Measurements from ENCODE around the gene HAGH.

HAGH gene

GRCh38 chr16:1772362-1772907 lies 54.2 kb downstream of the HAGH start, which contains the start of gene EME2:
Gene EME2, plus strand, starts transcription at chr16:1772810. Its CDS starts 418 bp downstream, at chr16:1773228.
- DNase-seq, result peak; percentile 63

GRCh38 chr16:1771864-1772361 lies 54.7 kb downstream of the HAGH start:
- no peak for DNase-seq

DNA sequence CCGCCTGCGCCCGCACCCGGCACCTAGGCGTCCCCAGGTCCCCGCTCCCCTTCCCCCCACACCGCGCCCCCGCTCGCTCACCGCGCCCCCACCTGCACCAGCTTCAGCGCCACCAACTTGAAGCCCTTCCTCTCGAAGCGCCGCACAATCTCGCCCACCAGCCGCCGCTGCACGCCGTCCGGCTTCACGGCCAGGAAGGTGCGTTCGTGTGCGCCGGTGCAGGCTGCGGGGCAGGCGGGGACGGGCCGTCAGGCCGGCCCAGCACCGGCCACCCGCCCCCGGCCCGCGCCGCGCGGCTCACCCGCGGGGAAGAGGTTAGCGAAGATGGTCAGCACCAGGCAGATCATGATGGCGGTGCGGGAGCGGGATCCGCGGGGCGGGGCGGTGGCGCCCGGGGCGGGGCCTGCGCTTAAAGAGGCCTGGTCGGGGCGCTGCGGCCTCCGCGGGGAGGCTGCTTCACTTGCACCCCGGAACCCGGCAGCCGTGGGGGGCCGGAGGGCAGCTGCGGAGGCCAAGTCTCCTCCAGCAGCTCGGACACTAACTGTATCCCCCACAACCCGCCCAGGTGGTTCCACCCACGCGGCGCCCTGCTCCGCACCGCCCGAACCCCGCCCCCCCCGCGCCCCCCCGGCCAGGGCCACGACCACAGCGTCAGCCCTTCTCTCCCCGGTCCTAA lies 55.3 kb downstream of the HAGH start, which contains the start of gene NME3:
NME3 (minus strand) TSS at position 356 of the 676 bp plus-strand sequence; CDS start at position 347, 9 bp downstream.
- DNase-seq, result peak; percentile 84

DNA sequence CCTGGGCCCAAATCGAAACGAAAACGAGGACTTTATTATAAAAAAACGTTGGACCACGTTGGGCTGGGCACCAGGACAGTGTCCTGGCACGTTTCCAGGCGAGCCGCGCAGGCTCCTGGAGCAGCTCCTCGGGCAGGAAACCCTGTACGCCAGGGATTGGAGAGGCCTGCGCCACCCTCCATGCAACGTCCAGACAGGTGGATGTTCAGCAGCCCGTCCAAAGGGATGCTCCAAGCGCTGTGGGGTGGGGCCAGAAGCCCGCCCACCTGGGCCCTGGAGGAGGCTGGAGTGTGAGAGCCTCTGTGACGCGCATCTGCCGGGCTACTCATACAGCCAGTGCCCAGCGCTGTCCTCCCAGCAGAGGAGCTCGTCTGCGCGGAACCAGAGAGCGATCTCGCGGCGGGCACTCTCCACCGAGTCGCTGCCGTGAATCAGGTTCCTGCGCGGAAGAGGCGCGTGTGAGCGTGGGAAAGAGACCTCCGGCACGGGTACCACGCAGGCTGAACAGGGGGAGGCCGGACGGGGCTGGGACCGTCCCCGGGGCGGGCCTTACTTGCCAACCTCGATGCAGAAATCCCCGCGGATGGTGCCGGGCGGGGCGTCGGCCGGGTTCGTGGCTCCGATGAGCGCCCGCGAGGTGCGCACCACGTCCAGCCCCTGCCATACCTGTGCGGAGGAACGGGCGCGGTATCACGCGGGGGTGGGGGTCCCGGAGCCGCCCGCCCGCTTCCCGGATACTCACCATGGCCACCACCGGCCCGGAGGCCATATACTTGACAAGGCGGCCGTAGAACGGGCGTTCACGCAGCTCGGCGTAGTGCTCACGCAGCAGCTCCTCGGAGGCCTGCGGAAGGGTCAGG lies 56.1 kb downstream of the HAGH start:
- peak; percentile 63 for DNase-seq

DNA sequence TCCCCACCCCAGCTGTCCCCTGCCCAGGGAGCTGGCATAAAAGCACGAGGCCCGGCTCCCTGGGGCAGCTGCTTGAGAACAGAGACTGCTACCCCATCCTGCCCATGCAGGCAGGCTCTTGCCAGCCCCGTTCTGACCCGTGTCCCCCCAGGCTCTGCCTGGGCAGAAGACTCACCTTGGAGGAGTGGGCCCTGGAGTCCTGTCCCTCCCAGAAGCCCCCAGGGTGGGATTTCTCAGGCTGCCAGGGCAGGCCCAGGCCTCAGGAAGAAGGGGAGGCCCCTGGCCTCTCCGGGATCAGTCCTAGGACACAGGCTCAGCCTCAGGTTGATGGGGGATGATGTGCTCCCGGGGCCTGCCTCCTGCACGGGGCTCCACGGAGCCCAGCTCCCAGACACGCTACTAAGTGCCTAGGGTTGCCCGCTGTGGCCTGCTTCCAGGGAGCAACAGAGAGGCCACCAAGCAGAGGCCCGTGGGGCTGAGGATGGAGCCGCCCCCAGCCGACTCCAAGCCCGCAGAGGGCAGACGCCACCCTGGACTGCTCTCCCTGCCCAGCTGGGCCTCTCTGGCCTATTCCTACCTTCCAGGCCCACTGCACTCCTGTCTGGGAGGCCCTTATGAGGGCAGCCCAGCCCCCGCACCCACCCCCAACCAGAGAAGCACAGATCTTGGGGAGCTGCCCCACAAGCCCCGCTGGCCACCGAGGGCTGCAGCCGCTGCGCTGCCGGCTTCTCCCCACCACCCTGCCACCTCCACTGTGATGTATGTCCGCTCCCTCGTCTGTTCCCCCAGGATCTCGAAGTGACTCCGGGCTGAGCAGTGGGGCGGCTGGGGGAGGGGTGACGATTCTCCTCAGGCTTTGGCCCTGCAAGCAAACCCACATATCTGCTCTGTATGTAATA lies 57.0 kb downstream of the HAGH start:
- DNase-seq, result no peak

DNA sequence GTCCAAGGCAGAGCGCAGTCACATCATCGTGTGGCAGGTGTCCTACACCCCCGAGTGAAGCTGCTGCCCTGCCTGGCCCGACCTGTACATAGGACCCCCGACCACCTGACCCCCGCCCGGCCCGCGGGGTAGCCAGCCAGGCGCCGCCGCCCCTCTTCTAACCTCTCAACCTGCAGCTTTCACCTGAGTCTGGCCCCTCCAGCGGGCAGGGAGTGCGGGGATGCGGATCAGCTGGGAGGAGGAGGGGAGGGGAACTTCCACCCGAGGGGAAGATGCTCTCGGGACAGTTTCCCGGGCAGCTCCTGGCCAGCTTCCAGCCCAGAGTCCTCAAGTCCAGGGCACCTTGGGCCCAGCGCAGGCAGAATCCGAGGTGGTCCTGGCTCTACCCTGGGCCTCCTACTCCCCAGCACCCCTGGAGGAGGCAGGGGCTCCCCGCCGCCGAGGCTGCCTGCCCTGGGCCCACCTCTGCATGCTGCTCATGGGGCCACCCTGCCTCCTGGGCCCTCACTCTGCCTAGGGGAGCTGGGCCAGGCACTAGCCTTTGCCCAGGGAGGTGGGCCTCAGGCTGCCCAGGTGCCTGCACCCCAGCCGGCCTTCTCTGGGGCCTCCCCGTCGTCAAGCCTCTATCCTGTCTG lies 57.7 kb downstream of the HAGH start:
- no peak for DNase-seq

DNA sequence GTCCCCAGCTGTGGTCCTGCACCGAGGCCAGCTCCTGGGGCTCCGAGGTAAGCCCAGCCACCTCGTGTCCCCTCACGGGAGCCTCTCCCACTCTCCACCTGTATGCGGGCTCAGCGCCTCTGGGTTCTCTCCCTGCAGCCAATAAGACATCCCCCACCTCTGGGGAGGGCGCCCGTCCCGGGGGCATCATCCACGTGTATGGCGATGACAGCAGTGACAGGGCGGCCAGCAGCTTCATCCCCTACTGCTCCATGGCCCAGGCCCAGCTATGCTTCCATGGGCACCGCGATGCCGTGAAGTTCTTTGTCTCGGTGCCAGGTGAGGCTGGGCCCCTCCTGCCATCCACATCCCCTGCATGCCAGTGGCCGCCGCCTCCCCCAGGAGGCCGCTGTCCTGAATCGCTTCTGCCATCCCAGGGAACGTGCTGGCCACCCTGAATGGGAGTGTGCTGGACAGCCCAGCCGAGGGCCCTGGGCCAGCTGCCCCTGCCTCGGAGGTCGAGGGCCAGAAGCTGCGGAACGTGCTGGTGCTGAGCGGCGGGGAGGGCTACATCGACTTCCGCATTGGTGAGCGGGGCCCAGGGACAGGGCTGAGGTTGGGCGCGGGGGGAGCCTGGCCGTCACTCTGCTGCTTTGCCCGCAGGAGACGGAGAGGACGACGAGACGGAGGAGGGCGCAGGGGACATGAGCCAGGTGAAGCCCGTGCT lies 58.4 kb downstream of the HAGH start:
- DNase-seq, result no peak

DNA sequence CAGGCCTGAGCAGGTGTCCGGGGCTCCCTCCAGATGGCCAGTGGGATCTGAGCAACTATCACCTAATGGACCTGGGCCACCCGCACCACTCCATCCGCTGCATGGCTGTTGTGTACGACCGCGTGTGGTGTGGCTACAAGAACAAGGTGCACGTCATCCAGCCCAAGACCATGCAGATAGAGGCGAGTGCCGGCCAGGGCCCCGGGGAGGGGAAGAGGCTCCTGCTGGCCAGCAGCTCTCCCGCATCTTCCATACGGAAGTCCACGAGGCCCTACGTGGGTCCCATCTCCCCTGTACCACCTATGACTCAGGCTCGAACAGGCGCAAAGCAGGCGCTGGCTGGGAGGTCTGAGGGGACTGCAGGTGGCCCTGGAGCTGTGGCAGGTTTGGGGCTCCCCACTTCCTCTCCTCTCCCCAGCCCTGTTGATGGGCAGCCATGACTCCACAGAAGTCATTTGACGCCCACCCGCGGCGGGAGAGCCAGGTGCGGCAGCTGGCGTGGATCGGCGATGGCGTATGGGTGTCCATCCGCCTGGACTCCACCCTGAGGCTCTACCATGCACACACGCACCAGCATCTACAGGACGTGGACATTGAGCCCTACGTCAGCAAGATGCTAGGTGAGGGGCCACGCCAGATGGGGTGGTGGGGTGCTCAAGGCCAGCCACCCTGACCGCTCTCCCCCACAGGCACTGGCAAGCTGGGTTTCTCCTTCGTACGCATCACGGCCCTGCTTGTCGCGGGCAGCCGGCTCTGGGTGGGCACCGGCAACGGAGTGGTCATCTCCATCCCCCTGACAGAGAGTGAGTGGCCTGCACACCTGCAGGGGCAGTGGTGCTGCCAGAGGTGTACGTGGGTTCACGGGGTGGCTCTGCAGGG lies 59.3 kb downstream of the HAGH start:
- DNase-seq, result no peak

GRCh38 chr16:1766701-1767100 lies 59.9 kb downstream of the HAGH start:
- DNase-seq, result no peak

DNA sequence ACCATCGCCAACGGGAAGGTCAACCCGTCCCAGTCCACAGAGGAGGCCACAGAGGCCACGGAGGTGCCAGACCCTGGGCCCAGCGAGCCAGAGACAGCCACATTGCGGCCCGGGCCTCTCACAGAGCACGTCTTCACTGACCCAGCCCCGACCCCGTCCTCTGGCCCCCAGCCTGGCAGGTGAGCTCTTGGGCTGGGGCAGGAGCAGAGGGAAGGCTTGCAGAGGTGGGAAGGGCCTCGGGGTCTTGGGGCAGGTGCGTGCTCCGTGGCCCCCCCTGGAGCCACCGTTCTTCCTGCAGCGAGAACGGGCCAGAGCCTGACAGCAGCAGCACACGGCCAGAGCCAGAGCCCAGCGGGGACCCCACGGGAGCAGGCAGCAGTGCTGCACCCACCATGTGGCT lies 60.4 kb downstream of the HAGH start:
- DNase-seq, result no peak

DNA sequence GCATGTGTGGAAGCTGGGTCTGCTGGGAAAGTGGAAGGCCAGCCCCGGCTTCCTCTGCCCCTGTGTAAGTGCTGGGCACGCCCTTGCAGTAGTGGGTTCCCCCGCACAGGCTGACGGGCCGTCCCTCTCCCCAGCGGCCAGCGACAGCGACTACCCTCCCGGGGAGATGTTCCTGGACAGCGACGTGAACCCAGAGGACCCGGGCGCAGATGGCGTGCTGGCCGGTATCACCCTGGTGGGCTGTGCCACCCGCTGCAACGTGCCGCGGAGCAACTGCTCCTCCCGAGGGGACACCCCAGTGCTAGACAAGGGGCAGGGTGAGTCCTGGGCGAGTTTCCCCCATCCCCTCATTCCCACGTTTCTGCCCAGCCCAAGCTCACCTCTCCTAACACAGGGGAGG lies 60.8 kb downstream of the HAGH start:
- DNase-seq, result no peak

- DNase-seq, result no peak
These were observed 61.7 kb downstream of the HAGH start for GRCh38 chr16:1764971-1765370.

- DNase-seq, result no peak
These were observed 62.8 kb downstream of the HAGH start for GRCh38 chr16:1763521-1764511.

DNA sequence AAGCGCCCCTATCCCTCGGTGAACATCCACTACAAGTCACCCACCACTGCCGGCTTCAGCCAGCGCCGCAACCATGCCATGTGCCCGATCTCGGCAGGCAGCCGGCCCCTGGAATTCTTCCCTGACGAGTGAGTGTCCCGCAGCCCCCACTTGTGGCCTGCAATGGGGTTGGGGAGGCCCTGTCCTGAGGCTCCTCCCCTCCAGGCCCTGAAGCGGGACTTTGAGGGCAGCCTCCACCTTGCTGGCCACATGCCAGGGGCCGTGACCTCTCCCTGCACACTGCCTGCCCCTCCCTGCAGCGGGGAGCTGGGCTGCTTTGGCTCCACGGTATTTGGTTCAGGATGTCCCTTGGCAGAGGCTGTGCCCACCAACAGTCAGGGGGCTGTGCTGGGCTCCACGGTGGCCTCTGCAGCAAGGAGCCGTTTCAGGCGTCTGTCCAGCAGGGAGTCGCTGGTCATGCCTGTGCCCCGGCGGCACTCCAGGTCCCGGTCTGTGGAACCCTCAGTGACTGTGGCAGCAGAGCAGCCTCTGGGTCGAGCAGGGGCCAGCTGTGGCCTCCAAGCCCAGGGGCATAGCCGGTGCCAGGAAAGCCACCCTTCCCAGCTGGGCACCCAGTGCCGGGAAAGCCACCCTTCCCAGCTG lies 63.6 kb downstream of the HAGH start:
- DNase-seq, result no peak

GRCh38 chr16:1762196-1762878 lies 64.3 kb downstream of the HAGH start:
- DNase-seq, result no peak

GRCh38 chr16:1761751-1762150 lies 64.9 kb downstream of the HAGH start:
- DNase-seq, result no peak

DNA sequence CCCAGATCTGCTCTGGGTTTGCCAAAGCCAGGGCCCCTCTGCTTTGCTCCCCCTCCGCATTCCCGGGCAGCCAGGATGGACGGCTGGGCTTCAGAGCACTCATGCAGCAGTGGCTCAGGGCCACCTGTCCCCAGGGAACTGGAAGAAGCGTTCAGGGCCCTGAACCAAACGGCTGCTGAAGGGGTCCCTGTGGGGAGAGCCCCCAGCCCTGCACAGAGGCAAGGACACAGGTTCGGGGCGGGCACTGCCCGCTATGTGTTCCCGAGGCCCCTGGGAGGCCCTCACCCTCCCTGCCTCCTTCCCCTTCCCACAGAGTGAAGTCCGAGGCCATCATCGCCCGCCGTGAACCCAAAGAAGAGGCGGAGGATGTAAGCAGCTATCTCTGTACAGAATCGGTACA lies 65.7 kb downstream of the HAGH start:
- no peak for DNase-seq

GRCh38 chr16:1759511-1759910 lies 67.1 kb downstream of the HAGH start:
- no peak for DNase-seq

All from activated naive CD4-positive, alpha-beta T cell treated with Interleukin-2 at 50 U/mL for 16 hours (primary cell).